Fibroblast of lung (primary cell): Measurements from ENCODE around the gene OR9A2. TPM values are rescaled to one million over a fixed set of nuclear protein-coding genes. Genes with fewer than 3 reads are reported as not detected.

Source experiments
- DNase-seq, 2 donors: peaks; one replicate each; pipeline versions ENCODE4 v3.0.0 to v3.0.0-alpha.2; 2010; ENCODE audit warnings: low read depth in 2 of 2
- H2AFZ ChIP-seq: 2 replicates; pipeline ENCODE4 v1.5.1; 2012; ENCODE audit warnings: low read length, control low read depth, inconsistent platforms
- H3K27ac ChIP-seq: 2 replicates; pipeline ENCODE4 v1.5.1; 2011; ENCODE audit warnings: low read length, control low read depth; ENCODE audit not compliant: insufficient read depth
- H3K27me3 ChIP-seq: 2 replicates; pipeline ENCODE4 v1.5.1; 2011; ENCODE audit warnings: mild to moderate bottlenecking, low read length; ENCODE audit not compliant: control insufficient read depth, insufficient read depth
- H3K36me3 ChIP-seq: 2 replicates; pipeline ENCODE4 v1.5.1; 2011; ENCODE audit warnings: low read length; ENCODE audit not compliant: control insufficient read depth, insufficient read depth
- H3K4me1 ChIP-seq: 2 replicates; pipeline ENCODE4 v1.5.1; 2011; ENCODE audit warnings: low read length; ENCODE audit not compliant: control insufficient read depth, insufficient read depth; ENCODE audit errors: extremely low read depth
- H3K4me2 ChIP-seq: 2 replicates; pipeline ENCODE4 v1.5.1; 2011; ENCODE audit warnings: low read length, control low read depth; ENCODE audit not compliant: insufficient read depth; ENCODE audit errors: extremely low read depth
- H3K4me3 ChIP-seq, 4 experiments: fragments of 200-600 bp in 1 of 4; sonication (generic) in 1 of 4; replicated peaks in 1 of 4; 2 replicates each; pipeline ENCODE4 v1.5.1; 2011 to 2016; ENCODE audit warnings: low read length in 4 of 4, low read depth in 3 of 4, mild to moderate bottlenecking in 3 of 4, control low read depth in 2 of 4, inconsistent platforms in 1 of 4, mixed read lengths in 1 of 4; ENCODE audit not compliant: insufficient read depth in 1 of 4; ENCODE audit errors: control extremely low read depth in 1 of 4
- H3K79me2 ChIP-seq: 2 replicates; pipeline ENCODE4 v1.5.1; 2012; ENCODE audit warnings: mild to moderate bottlenecking, low read length, inconsistent platforms; ENCODE audit not compliant: control insufficient read depth, insufficient read depth
- H3K9ac ChIP-seq: 2 replicates; pipeline ENCODE4 v1.5.1; 2011; ENCODE audit warnings: mild to moderate bottlenecking, low read length, control low read depth; ENCODE audit not compliant: insufficient read depth
- H3K9me3 ChIP-seq: 2 replicates; pipeline ENCODE4 v1.5.1; 2012; ENCODE audit warnings: low read depth, low read length; ENCODE audit not compliant: control insufficient read depth, insufficient read depth
- H4K20me1 ChIP-seq: 2 replicates; pipeline ENCODE4 v1.5.1; 2011; ENCODE audit warnings: low read length; ENCODE audit not compliant: control insufficient read depth, insufficient read depth; ENCODE audit errors: extremely low read depth
- CTCF ChIP-seq, 2 donors: IDR thresholded peaks in 1 of 2; conservative IDR thresholded peaks in 1 of 2; 1 replicate in 1 of 2; 2 replicates in 1 of 2; pipeline ENCODE4 v1.5.1; 2011 to 2012; ENCODE audit warnings: low read length in 2 of 2, control low read depth in 1 of 2, inconsistent platforms in 1 of 2, low read depth in 1 of 2, mild to moderate bottlenecking in 1 of 2
- EZH2 ChIP-seq: IDR thresholded peaks from 2 replicates; pipeline ENCODE4 v1.5.1; 2012; ENCODE audit warnings: low read length, control low read depth, mild to moderate bottlenecking; ENCODE audit errors: missing control alignments
- polyA plus RNA-seq, 2 donors: library from polyadenylated mRNA; depleted of rRNA in 1 of 2; stranded (reverse) in 1 of 2; unstranded in 1 of 2; fragments of >200 nt; gene quantifications; 2 replicates each; pipeline ENCODE4 v1.2.1, GENCODE V29; 2011 to 2012; ENCODE audit warnings: missing spikeins in 1 of 2
- total RNA-seq: library from RNA; depleted of rRNA; stranded (reverse); fragments of >200 nt; gene quantifications from 2 replicates; pipeline ENCODE4 v1.2.1, GENCODE V29; 2014

The OR9A2 gene
- total and polyA plus RNA-seq, 2 donors (not counting 1 experiment from before 2014, with no cell fraction given) = not detected

DNA sequence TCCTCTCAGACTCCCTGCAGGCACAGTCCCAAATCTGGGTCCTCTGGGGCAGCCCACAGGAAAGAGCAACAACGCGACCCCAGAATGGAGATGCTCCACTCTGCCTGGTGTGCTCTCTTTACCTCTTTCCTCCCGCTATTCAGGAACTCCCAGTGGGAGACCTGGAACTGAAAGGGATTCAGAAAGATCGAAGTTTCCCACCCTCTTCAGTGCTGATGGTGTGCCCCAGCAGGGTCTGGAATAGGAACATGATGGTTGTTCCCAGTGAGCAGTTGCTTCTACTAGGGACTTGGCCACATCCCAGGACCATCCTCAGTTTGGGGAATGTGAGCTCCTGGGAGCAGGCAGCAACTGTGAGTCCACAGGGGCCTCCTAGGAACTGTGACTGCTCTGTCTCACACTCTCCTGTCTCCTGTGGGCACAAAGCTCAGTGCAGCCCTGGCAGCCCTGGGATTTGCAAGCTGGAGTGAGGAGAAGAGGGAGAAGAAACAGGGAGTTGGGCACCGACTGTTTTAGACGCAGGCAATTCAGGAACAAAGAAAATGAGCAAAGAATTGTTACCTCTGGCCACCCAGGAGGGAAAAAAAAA lies 43.1 kb upstream of the OR9A2 start:
- no peak overlapping the region for H2AFZ ChIP-seq
- H3K9me3 ChIP-seq = no peaks in the 10 kb centered on the region
- H3K4me2 ChIP-seq = no peak overlapping the region
- no peak overlapping the region for H3K9ac ChIP-seq
- no peak overlapping the region for H3K4me3 ChIP-seq
- H4K20me1 ChIP-seq = no peaks in the 10 kb centered on the region
- TF ChIP-seq EZH2 = no peak
- no peak for TF ChIP-seq CTCF (conservative IDR thresholded peaks at IDR 0.05 in 1 of 2, IDR thresholded peaks at IDR 0.05 in 1 of 2; ENCODE audit: low read depth in 1 of 2, low read length in 2 of 2)
- DNase-seq = no peak
- no peaks in the 10 kb centered on the region for H3K36me3 ChIP-seq
- H3K79me2 ChIP-seq = no peaks in the 10 kb centered on the region
- no peak overlapping the region for H3K27ac ChIP-seq
- H3K4me1 ChIP-seq = no peaks in the 10 kb centered on the region
- no peaks in the 10 kb centered on the region for H3K27me3 ChIP-seq

GRCh38 chr7:143068446-143068845 lies 41.5 kb upstream of the OR9A2 start:
- H3K27ac ChIP-seq = no peak overlapping the region
- H3K4me2 ChIP-seq = no peak overlapping the region
- no peak for TF ChIP-seq CTCF (conservative IDR thresholded peaks at IDR 0.05 in 1 of 2, IDR thresholded peaks at IDR 0.05 in 1 of 2; ENCODE audit: low read depth in 1 of 2, low read length in 2 of 2)
- no peak for TF ChIP-seq EZH2
- no peaks in the 10 kb centered on the region for H3K9me3 ChIP-seq
- no peaks in the 10 kb centered on the region for H3K27me3 ChIP-seq
- no peaks in the 10 kb centered on the region for H3K79me2 ChIP-seq
- no peaks in the 10 kb centered on the region for H3K4me1 ChIP-seq
- no peak overlapping the region for H3K9ac ChIP-seq
- no peak overlapping the region for H2AFZ ChIP-seq
- no peak for DNase-seq
- no peaks in the 10 kb centered on the region for H4K20me1 ChIP-seq
- H3K36me3 ChIP-seq = no peaks in the 10 kb centered on the region
- no peak overlapping the region for H3K4me3 ChIP-seq

DNA sequence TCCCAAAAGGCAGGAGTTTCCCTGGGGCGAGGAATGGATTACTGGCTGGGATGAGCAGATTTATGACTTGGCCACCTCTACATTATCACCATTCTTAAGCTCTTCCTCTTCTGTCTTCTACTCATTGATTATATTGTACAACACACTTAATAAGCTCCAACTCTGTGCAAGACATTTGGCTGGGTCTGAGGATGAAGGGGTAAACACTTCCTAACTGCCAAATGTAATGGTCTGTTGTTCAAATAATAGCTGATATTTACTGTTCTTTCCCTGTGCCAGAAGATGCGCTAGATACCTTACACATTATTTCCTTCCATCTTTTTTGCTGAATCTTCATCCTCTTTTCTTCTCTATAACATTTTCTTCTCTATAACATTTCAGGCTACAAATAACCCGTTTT lies 36.8 kb upstream of the OR9A2 start:
- no peaks in the 10 kb centered on the region for H3K4me1 ChIP-seq
- no peaks in the 10 kb centered on the region for H4K20me1 ChIP-seq
- no peak overlapping the region for H2AFZ ChIP-seq
- H3K27ac ChIP-seq = no peak overlapping the region
- H3K4me3 ChIP-seq = no peak overlapping the region
- H3K9ac ChIP-seq = no peak overlapping the region
- no peak overlapping the region for H3K4me2 ChIP-seq
- DNase-seq = no peak
- no peaks in the 10 kb centered on the region for H3K36me3 ChIP-seq
- no peak for TF ChIP-seq EZH2
- TF ChIP-seq CTCF (conservative IDR thresholded peaks at IDR 0.05 in 1 of 2, IDR thresholded peaks at IDR 0.05 in 1 of 2; ENCODE audit: low read depth in 1 of 2, low read length in 2 of 2) = no peak
- no peaks in the 10 kb centered on the region for H3K27me3 ChIP-seq
- H3K79me2 ChIP-seq = no peaks in the 10 kb centered on the region
- no peaks in the 10 kb centered on the region for H3K9me3 ChIP-seq
